C4-2B (cell line): Measurements from ENCODE around the gene KITLG.

ENCODE experiments used
- CTCF ChIP-seq: fragments of 450-650 bp; conservative IDR thresholded peaks from 2 replicates; pipeline ENCODE4 v1.5.1; 2017; ENCODE audit warnings: mild to moderate bottlenecking
- ZFX ChIP-seq: fragments of 450-650 bp; IDR thresholded peaks from 2 replicates; pipeline ENCODE4 v1.6.1; 2017

DNA sequence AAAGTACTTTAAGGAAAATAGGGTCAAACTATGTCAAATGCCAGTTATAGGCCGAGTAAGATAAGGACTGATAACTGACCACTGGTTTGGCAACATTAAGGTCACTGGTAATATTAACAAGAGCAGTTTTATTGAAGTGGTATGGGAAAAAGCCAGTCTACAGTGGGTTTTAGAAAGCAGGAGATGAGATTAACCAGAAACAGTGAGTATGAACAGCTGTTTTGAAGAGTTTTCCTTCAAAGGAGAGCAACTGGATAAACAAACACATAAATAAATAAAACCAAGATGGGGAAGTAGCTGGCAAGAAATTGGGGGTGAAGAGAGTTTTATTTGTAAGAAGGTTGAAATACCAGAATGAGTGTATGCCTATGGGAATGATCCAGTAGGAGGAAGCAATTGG is 30.3 kb downstream of the KITLG start:
- TF ChIP-seq ZFX (no peak), CTCF (no peak)
